HepG2 (cell line): Measurements from ENCODE around the gene TIMELESS.
"Not testable (repeated sequence)": the region's sequence is repeated elsewhere in the genome, so short reads cannot be mapped to it uniquely, and the experiment has no call there.

ENCODE experiments used
- ARNT ChIP-seq: fragments of 450-650 bp; IDR thresholded peaks from 2 replicates; pipeline ENCODE4 v1.6.1; 2017
- CTCF ChIP-seq: sonication (generic); formaldehyde crosslinking; IDR thresholded peaks from 2 replicates; pipeline ENCODE4 v1.5.0; 2020; ENCODE audit warnings: mild to moderate bottlenecking, missing genetic modification reagents, moderate library complexity
- ETV6 ChIP-seq: sonication (generic); formaldehyde crosslinking; conservative IDR thresholded peaks from 2 replicates; pipeline ENCODE4 v1.4.0; 2020; ENCODE audit warnings: missing genetic modification reagents
- PRDM4 ChIP-seq: sonication (generic); formaldehyde crosslinking; IDR thresholded peaks from 2 replicates; pipeline ENCODE4 v1.9.0; 2021; ENCODE audit warnings: missing genetic modification reagents, borderline replicate concordance
- TBL1XR1 ChIP-seq: fragments of 150-350 bp; IDR thresholded peaks from 2 replicates; pipeline ENCODE4 v1.6.1; 2014; ENCODE audit warnings: borderline replicate concordance, low read length; ENCODE audit not compliant: partially characterized antibody
- ZNF232 ChIP-seq: sonication (generic); formaldehyde crosslinking; IDR thresholded peaks from 2 replicates; pipeline ENCODE4 v1.4.0; 2020; ENCODE audit warnings: missing genetic modification reagents, borderline replicate concordance
- ZNF30 ChIP-seq: sonication (generic); formaldehyde crosslinking; IDR thresholded peaks from 2 replicates; pipeline ENCODE4 v1.5.0; 2020; ENCODE audit warnings: mild to moderate bottlenecking, missing genetic modification reagents
- ZNF7 ChIP-seq: IDR thresholded peaks from 2 replicates; pipeline ENCODE4 v1.6.1; 2016; ENCODE audit warnings: missing biosample characterization, missing genetic modification reagents

- not testable (repeated sequence) for TF ChIP-seq ARNT; CTCF; TBL1XR1; ZNF30 (CRISPR knock-in tag); ETV6 (CRISPR knock-in tag); PRDM4 (CRISPR knock-in tag); ZNF232; ZNF7
Measured at GRCh38 chr12:56494481-56494880, 45.3 kb upstream of the TIMELESS start.
